GM23338 (cell line): Measurements from ENCODE around the gene PLBD1. TPM values are rescaled to one million over a fixed set of nuclear protein-coding genes. Genes with fewer than 3 reads are reported as not detected.

ENCODE experiments used
- ATAC-seq: fragments of 200-7000 bp; cut with Tn5 transposase; 3 replicates; pipeline ENCODE4 v1.9.1; 2020
- DNase-seq: peaks from one replicate; pipeline ENCODE4 v3.0.0-alpha.2; 2015; ENCODE audit warnings: low spot score
- H2AFZ ChIP-seq: fragments of 200-600 bp; sonication (generic); 2 replicates; pipeline ENCODE4 v1.8.0; 2016; ENCODE audit warnings: antibody characterized with exemption, mild to moderate bottlenecking, moderate library complexity
- H3F3A ChIP-seq: fragments of 200-600 bp; sonication (generic); replicated peaks from 2 replicates; pipeline ENCODE4 v1.8.0; 2017; ENCODE audit warnings: antibody characterized with exemption, mixed run types, low read depth
- H3K27ac ChIP-seq: fragments of 200-600 bp; sonication (generic); 2 replicates; pipeline ENCODE4 v1.6.1; 2016; ENCODE audit warnings: low read depth
- H3K27me3 ChIP-seq: fragments of 200-600 bp; sonication (generic); 2 replicates; pipeline ENCODE4 v1.8.0; 2016; ENCODE audit warnings: mild to moderate bottlenecking, mixed run types, moderate library complexity; ENCODE audit not compliant: insufficient read depth
- H3K36me3 ChIP-seq: fragments of 200-600 bp; sonication (generic); 2 replicates; pipeline ENCODE4 v1.8.0; 2016; ENCODE audit warnings: mild to moderate bottlenecking; ENCODE audit not compliant: insufficient read depth
- H3K4me1 ChIP-seq: fragments of 200-600 bp; sonication (generic); 2 replicates; pipeline ENCODE4 v1.8.0; 2016; ENCODE audit warnings: mild to moderate bottlenecking, moderate library complexity; ENCODE audit not compliant: insufficient read depth
- H3K4me2 ChIP-seq: fragments of 200-600 bp; sonication (generic); 2 replicates; pipeline ENCODE4 v1.7.1; 2017; ENCODE audit warnings: mixed run types
- H3K4me3 ChIP-seq: fragments of 200-600 bp; sonication (generic); 2 replicates; pipeline ENCODE4 v1.6.1; 2016; ENCODE audit warnings: mixed run types
- H3K79me2 ChIP-seq: fragments of 200-600 bp; sonication (generic); replicated peaks from 2 replicates; pipeline ENCODE4 v1.8.0; 2017; ENCODE audit warnings: mild to moderate bottlenecking; ENCODE audit not compliant: insufficient read depth
- H3K9me2 ChIP-seq: fragments of 200-600 bp; sonication (generic); 2 replicates; pipeline ENCODE4 v1.8.0; 2017; ENCODE audit not compliant: insufficient read depth
- H4K20me1 ChIP-seq: fragments of 200-600 bp; sonication (generic); replicated peaks from 2 replicates; pipeline ENCODE4 v1.8.0; 2017; ENCODE audit warnings: mild to moderate bottlenecking; ENCODE audit not compliant: insufficient read depth
- H3K27ac Mint-ChIP-seq: 2 replicates; pipeline ENCODE4 v1.8.0; 2020; ENCODE audit warnings: inconsistent platforms, mild to moderate bottlenecking, moderate library complexity, mixed read lengths
- H3K27me3 Mint-ChIP-seq: 3 replicates; pipeline ENCODE4 v1.8.0; 2022; ENCODE audit warnings: low read depth, mild to moderate bottlenecking, moderate library complexity, mixed read lengths, inconsistent platforms; ENCODE audit not compliant: insufficient read depth, poor library complexity
- H3K36me3 Mint-ChIP-seq: 3 replicates; pipeline ENCODE4 v1.8.0; 2021; ENCODE audit warnings: low read depth, mild to moderate bottlenecking, inconsistent platforms, moderate library complexity, mixed read lengths
- H3K4me1 Mint-ChIP-seq: 3 replicates; pipeline ENCODE4 v1.8.0; 2020; ENCODE audit warnings: mild to moderate bottlenecking, inconsistent platforms, mixed read lengths
- H3K4me3 Mint-ChIP-seq: 3 replicates; pipeline ENCODE4 v1.8.0; 2021; ENCODE audit warnings: moderate library complexity, mild to moderate bottlenecking, inconsistent platforms, mixed read lengths
- H3K9me3 Mint-ChIP-seq: 3 replicates; pipeline ENCODE4 v1.8.0; 2020; ENCODE audit warnings: moderate library complexity, mild to moderate bottlenecking, inconsistent platforms, mixed read lengths
- CREB1 ChIP-seq: fragments of 250-450 bp; sonication (Bioruptor Pico); IDR thresholded peaks from 2 replicates; pipeline ENCODE4 v1.5.0; 2020; ENCODE audit warnings: low read depth, mild to moderate bottlenecking, moderate library complexity
- CTCF ChIP-seq, 2 experiments: fragments of 200-600 bp in 1 of 2; sonication (generic) in 1 of 2; conservative IDR thresholded peaks; 2 replicates each; pipeline versions ENCODE4 v1.5.1 to v1.6.1; 2016 to 2017; ENCODE audit warnings: antibody characterized with exemption in 2 of 2, low read depth in 2 of 2, mild to moderate bottlenecking in 2 of 2, moderate library complexity in 1 of 2
- ETS1 ChIP-seq: IDR thresholded peaks from 2 replicates; pipeline ENCODE4 v1.6.1; 2016; ENCODE audit warnings: antibody characterized with exemption
- EZH2 ChIP-seq: fragments of 200-600 bp; sonication (generic); IDR thresholded peaks from one replicate; pipeline ENCODE4 v1.8.0; 2017; ENCODE audit warnings: antibody characterized with exemption, mild to moderate bottlenecking, low read depth; ENCODE audit not compliant: unreplicated experiment
- EZH2phosphoT487 ChIP-seq: fragments of 200-600 bp; sonication (generic); IDR thresholded peaks from one replicate; pipeline ENCODE4 v1.8.1; 2018; ENCODE audit warnings: antibody characterized with exemption; ENCODE audit not compliant: unreplicated experiment
- JUNB ChIP-seq: IDR thresholded peaks from one replicate; pipeline ENCODE4 v1.6.1; 2016; ENCODE audit warnings: antibody characterized with exemption; ENCODE audit not compliant: unreplicated experiment
- NANOG ChIP-seq: IDR thresholded peaks from 2 replicates; pipeline ENCODE4 v1.6.1; 2016; ENCODE audit warnings: antibody characterized with exemption, borderline replicate concordance
- POLR2AphosphoS5 ChIP-seq: IDR thresholded peaks from 2 replicates; pipeline ENCODE4 v1.6.1; 2016; ENCODE audit warnings: antibody characterized with exemption, low read depth
- REST ChIP-seq: IDR thresholded peaks from one replicate; pipeline ENCODE4 v1.6.1; 2018; ENCODE audit warnings: antibody characterized with exemption; ENCODE audit not compliant: unreplicated experiment
- STAT1 ChIP-seq: IDR thresholded peaks from one replicate; pipeline ENCODE4 v1.6.1; 2016; ENCODE audit warnings: antibody characterized with exemption; ENCODE audit not compliant: unreplicated experiment
- ZNF114 ChIP-seq: fragments of 250-450 bp; sonication (Bioruptor Pico); IDR thresholded peaks from 2 replicates; pipeline ENCODE4 v1.5.0; 2020; ENCODE audit warnings: mild to moderate bottlenecking, moderate library complexity
- ZNF331 ChIP-seq: fragments of 250-450 bp; sonication (Bioruptor Pico); IDR thresholded peaks from 2 replicates; pipeline ENCODE4 v1.5.0; 2020; ENCODE audit warnings: low read depth, mild to moderate bottlenecking, moderate library complexity
- ZNF462 ChIP-seq: fragments of 250-450 bp; sonication (Bioruptor Pico); IDR thresholded peaks from 2 replicates; pipeline ENCODE4 v1.5.0; 2020; ENCODE audit warnings: mild to moderate bottlenecking, moderate library complexity
- polyA plus RNA-seq: library from polyadenylated mRNA; unstranded; fragments of >200 nt; fragmentation: Nextera tagmentation; extraction: Ambion mirVana; gene quantifications from 2 replicates; pipeline ENCODE4 v1.2.1, GENCODE V29; 2016
- total RNA-seq: library from RNA; depleted of rRNA; stranded (reverse); fragments of >200 nt; shearing (Covaris generic); gene quantifications from 2 replicates; pipeline ENCODE4 v1.2.3, GENCODE V29; 2014

PLBD1 gene
- total and polyA plus RNA-seq, 2 experiments from 2014 or later, result 10.2 to 16.3 TPM

GRCh38 chr12:14564336-14564959, 3.2 kb downstream of the PLBD1 start:
- Histone ChIP-seq H3K36me3 (no peaks in the 10 kb centered on the region), H3K4me1 (no peaks in the 10 kb centered on the region; the same call in none of the 2 replicates), H3K4me3 (no peak overlapping the region), H3K9me2 (no peaks in the 10 kb centered on the region), H4K20me1 (no peaks in the 10 kb centered on the region; the same call in 1 of the 2 replicates), H2AFZ (no peak overlapping the region), H3K27ac (no peak overlapping the region), H3K79me2 (no peaks in the 10 kb centered on the region), H3K4me2 (no peak overlapping the region), H3F3A (no peaks in the 10 kb centered on the region; the same call in 1 of the 2 replicates), H3K27me3 (peaks cover 9% of the 10 kb centered on the region; the same call in 1 of the 2 replicates)
- no peak overlapping the region for H3K4me3 Mint-ChIP-seq
- no peak for TF ChIP-seq NANOG
- TF ChIP-seq ZNF331 (CRISPR knock-in tag), result no peak
- no peak for TF ChIP-seq REST
- no peak for TF ChIP-seq JUNB
- TF ChIP-seq CTCF (conservative IDR thresholded peaks at IDR 0.05; ENCODE audit: low read depth in 2 of 2), result no peak
- TF ChIP-seq CREB1 (CRISPR knock-in tag), result no peak
- TF ChIP-seq POLR2AphosphoS5, result no peak
- no peak for TF ChIP-seq EZH2phosphoT487
- TF ChIP-seq ETS1, result no peak
- TF ChIP-seq EZH2, result no peak
- TF ChIP-seq STAT1, result no peak
- TF ChIP-seq ZNF462 (CRISPR knock-in tag), result no peak
- no peak for TF ChIP-seq ZNF114 (CRISPR knock-in tag)
- H3K27me3 Mint-ChIP-seq, result peaks cover 10% of the 10 kb centered on the region
- no peak overlapping the region for H3K27ac Mint-ChIP-seq
- H3K4me1 Mint-ChIP-seq, result peaks cover 12% of the 10 kb centered on the region
- H3K9me3 Mint-ChIP-seq, result no peaks in the 10 kb centered on the region; the same call in 2 of the 3 replicates
- ATAC-seq (no peak), DNase-seq (no peak)
- no peaks in the 10 kb centered on the region for H3K36me3 Mint-ChIP-seq
